Gastrocnemius medialis (tissue), 4 donors: ENCODE results near the gene LMNB1.

Experiments
- CTCF ChIP-seq, 5 experiments: fragments of 450-650 bp in 3 of 5; fragments of 200-600 bp in 2 of 5; sonication (generic) in 2 of 5; IDR thresholded peaks in 4 of 5; conservative IDR thresholded peaks in 1 of 5; 1 replicate in 4 of 5; 2 replicates in 1 of 5; pipeline ENCODE4 v1.5.1; 2016 to 2019; ENCODE audit warnings: antibody characterized with exemption in 5 of 5, mild to moderate bottlenecking in 3 of 5, moderate library complexity in 3 of 5
- POLR2A ChIP-seq, 2 donors: fragments of 450-650 bp; IDR thresholded peaks; one replicate each; pipeline ENCODE4 v1.6.1; 2017; ENCODE audit warnings: antibody characterized with exemption in 2 of 2, mild to moderate bottlenecking in 2 of 2, moderate library complexity in 2 of 2

GRCh38 chr5:126852091-126852571 lies 75.2 kb downstream of the LMNB1 start:
- TF ChIP-seq POLR2A (IDR thresholded peaks at IDR 0.05): no peak
- TF ChIP-seq CTCF (IDR thresholded peaks at IDR 0.05 in 4 of 5, conservative IDR thresholded peaks at IDR 0.05 in 1 of 5): no peak
